Astrocyte of the cerebellum (primary cell): Measurements from ENCODE around the gene TMEM131.

ENCODE experiments used
- DNase-seq: peaks from one replicate; pipeline ENCODE4 v3.0.0-alpha.2; 2011; ENCODE audit warnings: low read depth
- H3K4me3 ChIP-seq: 2 replicates; pipeline ENCODE4 v1.5.1; 2011; ENCODE audit warnings: mild to moderate bottlenecking, low read depth, low read length, moderate library complexity
- CTCF ChIP-seq: IDR thresholded peaks from 2 replicates; pipeline ENCODE4 v1.5.1; 2012; ENCODE audit warnings: low read length, low read depth, moderate library complexity, mild to moderate bottlenecking; ENCODE audit errors: missing control alignments
- in situ Hi-C: cut with HindIII; loops from 2 replicates; pipeline ENCODE4 v1.10.0; 2017; ENCODE audit warnings: low sequenced_read_pairs

The TMEM131 gene

GRCh38 chr2:98037666-98038336 is 42.1 kb upstream of the TMEM131 start:
- H3K4me3 ChIP-seq, result no peak overlapping the region
- in situ Hi-C loops, result no loop called here
- TF ChIP-seq CTCF, result no peak
- DNase-seq, result no peak

GRCh38 chr2:98037206-98037605 is 41.5 kb upstream of the TMEM131 start:
- no peak for DNase-seq
- in situ Hi-C loops, result no loop called here
- no peak for TF ChIP-seq CTCF
- H3K4me3 ChIP-seq, result no peak overlapping the region

- no peak overlapping the region for H3K4me3 ChIP-seq
- DNase-seq, result no peak
- in situ Hi-C loops, result no loop called here
- no peak for TF ChIP-seq CTCF
Observed at GRCh38 chr2:98036349-98037000, 40.7 kb upstream of the TMEM131 start.

- DNase-seq, result no peak
- in situ Hi-C loops, result no loop called here
- H3K4me3 ChIP-seq, result no peak overlapping the region
- no peak for TF ChIP-seq CTCF
Observed at GRCh38 chr2:98034745-98035144, 39.0 kb upstream of the TMEM131 start.

GRCh38 chr2:98032086-98032485 is 36.3 kb upstream of the TMEM131 start:
- H3K4me3 ChIP-seq, result no peak overlapping the region
- no peak for DNase-seq
- no peak for TF ChIP-seq CTCF
- in situ Hi-C loops, result no loop called here

GRCh38 chr2:98029718-98030222 is 34.0 kb upstream of the TMEM131 start:
- TF ChIP-seq CTCF, result no peak
- H3K4me3 ChIP-seq, result no peak overlapping the region
- in situ Hi-C loops, result no loop called here
- DNase-seq, result no peak
